Stimulated activated CD8-positive, alpha-beta memory T cell treated with anti-CD3 and anti-CD28 coated beads, Interleukin-7, amount 100 ng/mL, for 48 hours (primary cell): Measurements from ENCODE around the gene DCDC2.
"Not testable (repeated sequence)": the region's sequence is repeated elsewhere in the genome, so short reads cannot be mapped to it uniquely, and the experiment has no call there.

ENCODE experiments used
- DNase-seq, 2 donors: peaks; one replicate each; pipeline ENCODE4 v3.0.0-alpha.2; 2020; ENCODE audit warnings: low read depth in 1 of 2; ENCODE audit errors: extremely low read depth in 1 of 2

The DCDC2 gene

GRCh38 chr6:24228681-24229255 is 129.1 kb downstream of the DCDC2 start:
- DNase-seq = peak in 1 of 2 donors; percentile 3

- no peak for DNase-seq
Measured at GRCh38 chr6:24228123-24228522, 129.7 kb downstream of the DCDC2 start.

- no peak for DNase-seq
Measured at GRCh38 chr6:24227556-24227955, 130.3 kb downstream of the DCDC2 start.

- DNase-seq = no peak
Measured at GRCh38 chr6:24226541-24226940, 131.3 kb downstream of the DCDC2 start.

GRCh38 chr6:24225838-24226237 is 132.0 kb downstream of the DCDC2 start:
- DNase-seq = no peak

- DNase-seq = no peak
Measured at GRCh38 chr6:24223115-24223919, 134.5 kb downstream of the DCDC2 start.

GRCh38 chr6:24219670-24220069 is 138.2 kb downstream of the DCDC2 start:
- no peak for DNase-seq

GRCh38 chr6:24214984-24215383 is 142.9 kb downstream of the DCDC2 start:
- DNase-seq = no peak

- no peak for DNase-seq
Measured at GRCh38 chr6:24207413-24207812, 150.4 kb downstream of the DCDC2 start.

- DNase-seq = no peak
Measured at GRCh38 chr6:24205020-24205492, 152.8 kb downstream of the DCDC2 start.

- DNase-seq = not testable (repeated sequence)
Measured at GRCh38 chr6:24204113-24204512, 153.7 kb downstream of the DCDC2 start.

GRCh38 chr6:24197892-24198291 is 160.0 kb downstream of the DCDC2 start:
- DNase-seq = no peak

- no peak for DNase-seq
Measured at GRCh38 chr6:24195836-24196597, 161.8 kb downstream of the DCDC2 start.

GRCh38 chr6:24194978-24195700 is 162.7 kb downstream of the DCDC2 start:
- DNase-seq = no peak

- DNase-seq = no peak
Measured at GRCh38 chr6:24193364-24193763, 164.5 kb downstream of the DCDC2 start.

GRCh38 chr6:24191346-24191745 is 166.5 kb downstream of the DCDC2 start:
- DNase-seq = no peak

GRCh38 chr6:24188578-24189080 is 169.2 kb downstream of the DCDC2 start:
- DNase-seq = no peak

- DNase-seq = no peak
Measured at GRCh38 chr6:24187965-24188577, 169.8 kb downstream of the DCDC2 start.

GRCh38 chr6:24186349-24186748 is 171.5 kb downstream of the DCDC2 start:
- no peak for DNase-seq

GRCh38 chr6:24183584-24183983 is 174.3 kb downstream of the DCDC2 start:
- no peak for DNase-seq
